ENCODE data around the gene GAST. TPM values are rescaled to one million over a fixed set of nuclear protein-coding genes. Genes with fewer than 3 reads are reported as not detected.

The GAST gene
- total and polyA plus RNA-seq, 2 of the 13 experiments (the other 11 are each of a cell fraction or from before 2014, with no cell fraction given): 0.32 to 0.42 TPM

DNA sequence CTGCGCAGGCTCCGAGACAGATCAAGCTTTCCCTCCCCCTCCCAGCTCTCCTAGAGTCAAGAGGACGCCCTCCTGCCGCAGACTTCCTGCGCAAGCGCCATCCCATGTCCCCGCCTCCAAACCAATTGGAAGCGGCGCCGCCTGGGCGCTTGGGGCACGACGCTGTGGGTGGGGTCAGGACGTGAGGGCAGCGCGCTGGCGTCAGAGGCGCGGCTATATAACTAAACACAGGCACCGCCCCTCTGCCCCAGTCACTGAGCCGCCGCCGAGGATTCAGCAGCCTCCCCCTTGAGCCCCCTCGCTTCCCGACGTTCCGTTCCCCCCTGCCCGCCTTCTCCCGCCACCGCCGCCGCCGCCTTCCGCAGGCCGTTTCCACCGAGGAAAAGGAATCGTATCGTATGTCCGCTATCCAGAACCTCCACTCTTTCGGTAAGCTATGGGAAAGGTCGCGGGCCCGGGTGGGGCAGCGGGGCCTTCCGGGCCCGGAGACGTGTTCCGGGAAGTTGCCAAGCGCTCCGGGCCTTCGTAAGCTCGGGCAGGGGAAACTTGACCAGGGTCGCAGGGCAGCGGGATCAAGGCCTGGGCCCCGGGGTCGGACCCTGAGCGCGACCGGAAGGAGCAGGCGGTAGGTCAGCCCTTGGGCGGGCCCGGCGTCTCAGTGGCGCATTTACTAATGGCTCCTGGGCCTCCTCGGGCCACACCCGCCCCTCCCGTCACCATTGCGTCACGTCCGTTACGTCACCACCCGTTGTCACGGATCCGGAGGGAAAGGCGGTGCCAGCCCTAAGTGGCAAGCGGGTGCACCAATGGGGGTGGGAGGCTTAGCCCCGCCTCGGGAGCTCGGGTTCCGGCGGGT is 23.3 kb upstream of the GAST start, which contains the start of gene EIF1 (continued):
- TF ChIP-seq CREM (IDR thresholded peaks at IDR 0.05) (peak; percentile 98), CREM (CRISPR knock-in tag; IDR thresholded peaks at IDR 0.05) (peak; percentile 85), ZNF75D (CRISPR knock-in tag; IDR thresholded peaks at IDR 0.05; ENCODE audit: borderline replicate concordance) (no peak), EED (CRISPR knock-in tag; IDR thresholded peaks at IDR 0.05) (peak; percentile 99), DR1 (CRISPR knock-in tag; IDR thresholded peaks at IDR 0.05) (peak; percentile 100), ELF1 (CRISPR knock-in tag; IDR thresholded peaks at IDR 0.05) (peak; percentile 86), KLF12 (CRISPR knock-in tag; IDR thresholded peaks at IDR 0.05; ENCODE audit: borderline replicate concordance) (peak; percentile 99), XRCC5 (optimal IDR thresholded peaks at IDR 0.05; ENCODE audit: low read length) (peak; percentile 83), PAWR (CRISPR knock-in tag; IDR thresholded peaks at IDR 0.05; ENCODE audit: borderline replicate concordance) (0 out of 2 replicates have a peak, but pooled peaks have one; percentile 90), KLF15 (CRISPR knock-in tag; IDR thresholded peaks at IDR 0.05; ENCODE audit: borderline replicate concordance) (no peak), GLI4 (CRISPR knock-in tag; IDR thresholded peaks at IDR 0.05; ENCODE audit: borderline replicate concordance) (peak; percentile 97), KDM5B (CRISPR knock-in tag; IDR thresholded peaks at IDR 0.05; ENCODE audit: borderline replicate concordance) (peak; percentile 97), ZNF891 (CRISPR knock-in tag; IDR thresholded peaks at IDR 0.05) (peak; percentile 98), CHD2 (IDR thresholded peaks at IDR 0.05; ENCODE audit: low read depth, low read length) (peak; percentile 54; the same call in 1 of the 2 replicates), DNMT1 (CRISPR knock-in tag; IDR thresholded peaks at IDR 0.05) (peak; percentile 89), KDM5A (IDR thresholded peaks at IDR 0.05; ENCODE audit: borderline replicate concordance, low read length) (no peak)
- TF ChIP-seq, protein P1, sequence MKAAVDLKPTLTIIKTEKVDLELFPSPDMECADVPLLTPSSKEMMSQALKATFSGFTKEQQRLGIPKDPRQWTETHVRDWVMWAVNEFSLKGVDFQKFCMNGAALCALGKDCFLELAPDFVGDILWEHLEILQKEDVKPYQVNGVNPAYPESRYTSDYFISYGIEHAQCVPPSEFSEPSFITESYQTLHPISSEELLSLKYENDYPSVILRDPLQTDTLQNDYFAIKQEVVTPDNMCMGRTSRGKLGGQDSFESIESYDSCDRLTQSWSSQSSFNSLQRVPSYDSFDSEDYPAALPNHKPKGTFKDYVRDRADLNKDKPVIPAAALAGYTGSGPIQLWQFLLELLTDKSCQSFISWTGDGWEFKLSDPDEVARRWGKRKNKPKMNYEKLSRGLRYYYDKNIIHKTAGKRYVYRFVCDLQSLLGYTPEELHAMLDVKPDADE (CRISPR knock-in tag; IDR thresholded peaks at IDR 0.05): peak; percentile 62; the same call in 1 of the 2 replicates
- TF ChIP-seq, protein P2, sequence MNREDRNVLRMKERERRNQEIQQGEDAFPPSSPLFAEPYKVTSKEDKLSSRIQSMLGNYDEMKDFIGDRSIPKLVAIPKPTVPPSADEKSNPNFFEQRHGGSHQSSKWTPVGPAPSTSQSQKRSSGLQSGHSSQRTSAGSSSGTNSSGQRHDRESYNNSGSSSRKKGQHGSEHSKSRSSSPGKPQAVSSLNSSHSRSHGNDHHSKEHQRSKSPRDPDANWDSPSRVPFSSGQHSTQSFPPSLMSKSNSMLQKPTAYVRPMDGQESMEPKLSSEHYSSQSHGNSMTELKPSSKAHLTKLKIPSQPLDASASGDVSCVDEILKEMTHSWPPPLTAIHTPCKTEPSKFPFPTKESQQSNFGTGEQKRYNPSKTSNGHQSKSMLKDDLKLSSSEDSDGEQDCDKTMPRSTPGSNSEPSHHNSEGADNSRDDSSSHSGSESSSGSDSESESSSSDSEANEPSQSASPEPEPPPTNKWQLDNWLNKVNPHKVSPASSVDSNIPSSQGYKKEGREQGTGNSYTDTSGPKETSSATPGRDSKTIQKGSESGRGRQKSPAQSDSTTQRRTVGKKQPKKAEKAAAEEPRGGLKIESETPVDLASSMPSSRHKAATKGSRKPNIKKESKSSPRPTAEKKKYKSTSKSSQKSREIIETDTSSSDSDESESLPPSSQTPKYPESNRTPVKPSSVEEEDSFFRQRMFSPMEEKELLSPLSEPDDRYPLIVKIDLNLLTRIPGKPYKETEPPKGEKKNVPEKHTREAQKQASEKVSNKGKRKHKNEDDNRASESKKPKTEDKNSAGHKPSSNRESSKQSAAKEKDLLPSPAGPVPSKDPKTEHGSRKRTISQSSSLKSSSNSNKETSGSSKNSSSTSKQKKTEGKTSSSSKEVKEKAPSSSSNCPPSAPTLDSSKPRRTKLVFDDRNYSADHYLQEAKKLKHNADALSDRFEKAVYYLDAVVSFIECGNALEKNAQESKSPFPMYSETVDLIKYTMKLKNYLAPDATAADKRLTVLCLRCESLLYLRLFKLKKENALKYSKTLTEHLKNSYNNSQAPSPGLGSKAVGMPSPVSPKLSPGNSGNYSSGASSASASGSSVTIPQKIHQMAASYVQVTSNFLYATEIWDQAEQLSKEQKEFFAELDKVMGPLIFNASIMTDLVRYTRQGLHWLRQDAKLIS (CRISPR knock-in tag; IDR thresholded peaks at IDR 0.05): peak; percentile 87
- TF ChIP-seq, protein P3, sequence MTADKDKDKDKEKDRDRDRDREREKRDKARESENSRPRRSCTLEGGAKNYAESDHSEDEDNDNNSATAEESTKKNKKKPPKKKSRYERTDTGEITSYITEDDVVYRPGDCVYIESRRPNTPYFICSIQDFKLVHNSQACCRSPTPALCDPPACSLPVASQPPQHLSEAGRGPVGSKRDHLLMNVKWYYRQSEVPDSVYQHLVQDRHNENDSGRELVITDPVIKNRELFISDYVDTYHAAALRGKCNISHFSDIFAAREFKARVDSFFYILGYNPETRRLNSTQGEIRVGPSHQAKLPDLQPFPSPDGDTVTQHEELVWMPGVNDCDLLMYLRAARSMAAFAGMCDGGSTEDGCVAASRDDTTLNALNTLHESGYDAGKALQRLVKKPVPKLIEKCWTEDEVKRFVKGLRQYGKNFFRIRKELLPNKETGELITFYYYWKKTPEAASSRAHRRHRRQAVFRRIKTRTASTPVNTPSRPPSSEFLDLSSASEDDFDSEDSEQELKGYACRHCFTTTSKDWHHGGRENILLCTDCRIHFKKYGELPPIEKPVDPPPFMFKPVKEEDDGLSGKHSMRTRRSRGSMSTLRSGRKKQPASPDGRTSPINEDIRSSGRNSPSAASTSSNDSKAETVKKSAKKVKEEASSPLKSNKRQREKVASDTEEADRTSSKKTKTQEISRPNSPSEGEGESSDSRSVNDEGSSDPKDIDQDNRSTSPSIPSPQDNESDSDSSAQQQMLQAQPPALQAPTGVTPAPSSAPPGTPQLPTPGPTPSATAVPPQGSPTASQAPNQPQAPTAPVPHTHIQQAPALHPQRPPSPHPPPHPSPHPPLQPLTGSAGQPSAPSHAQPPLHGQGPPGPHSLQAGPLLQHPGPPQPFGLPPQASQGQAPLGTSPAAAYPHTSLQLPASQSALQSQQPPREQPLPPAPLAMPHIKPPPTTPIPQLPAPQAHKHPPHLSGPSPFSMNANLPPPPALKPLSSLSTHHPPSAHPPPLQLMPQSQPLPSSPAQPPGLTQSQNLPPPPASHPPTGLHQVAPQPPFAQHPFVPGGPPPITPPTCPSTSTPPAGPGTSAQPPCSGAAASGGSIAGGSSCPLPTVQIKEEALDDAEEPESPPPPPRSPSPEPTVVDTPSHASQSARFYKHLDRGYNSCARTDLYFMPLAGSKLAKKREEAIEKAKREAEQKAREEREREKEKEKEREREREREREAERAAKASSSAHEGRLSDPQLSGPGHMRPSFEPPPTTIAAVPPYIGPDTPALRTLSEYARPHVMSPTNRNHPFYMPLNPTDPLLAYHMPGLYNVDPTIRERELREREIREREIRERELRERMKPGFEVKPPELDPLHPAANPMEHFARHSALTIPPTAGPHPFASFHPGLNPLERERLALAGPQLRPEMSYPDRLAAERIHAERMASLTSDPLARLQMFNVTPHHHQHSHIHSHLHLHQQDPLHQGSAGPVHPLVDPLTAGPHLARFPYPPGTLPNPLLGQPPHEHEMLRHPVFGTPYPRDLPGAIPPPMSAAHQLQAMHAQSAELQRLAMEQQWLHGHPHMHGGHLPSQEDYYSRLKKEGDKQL (CRISPR knock-in tag; IDR thresholded peaks at IDR 0.05; ENCODE audit: low read depth): peak; percentile 46; the same call in 1 of the 2 replicates

Data from HepG2 (cell line).